ENCODE data around the gene MRPS12.

MRPS12 gene

GRCh38 chr19:38913958-38914357 lies 16.8 kb upstream of the MRPS12 start:
- Histone ChIP-seq H3K9me3 (ENCODE audit: control insufficient read depth, low read length) (no peaks in the 10 kb centered on the region), H3K27me3 (ENCODE audit: control insufficient read depth, insufficient read depth, low read length) (no peaks in the 10 kb centered on the region), H3K4me2 (ENCODE audit: low read length) (no peak overlapping the region), H2AFZ (no peak overlapping the region), H3K4me3 (ENCODE audit: low read depth, low read length) (no peak overlapping the region), H3K79me2 (no peaks in the 10 kb centered on the region), H3K4me1 (no peaks in the 10 kb centered on the region), H3K36me3 (ENCODE audit: control insufficient read depth, insufficient read depth, low read length) (no peaks in the 10 kb centered on the region), H3K27ac (no peak overlapping the region), H3K9ac (no peak overlapping the region)
- TF ChIP-seq CTCF (IDR thresholded peaks at IDR 0.05) = no peak

- no peak overlapping the region for H3K4me3 ChIP-seq (ENCODE audit: low read depth, low read length)
- no peaks in the 10 kb centered on the region for H3K36me3 ChIP-seq (ENCODE audit: control insufficient read depth, insufficient read depth, low read length)
- no peak overlapping the region for H3K9ac ChIP-seq
- no peaks in the 10 kb centered on the region for H3K27me3 ChIP-seq (ENCODE audit: control insufficient read depth, insufficient read depth, low read length)
- no peak overlapping the region for H2AFZ ChIP-seq
- H3K27ac ChIP-seq = no peak overlapping the region
- H3K79me2 ChIP-seq = no peaks in the 10 kb centered on the region
- no peak for TF ChIP-seq CTCF (IDR thresholded peaks at IDR 0.05)
- H3K9me3 ChIP-seq (ENCODE audit: control insufficient read depth, low read length) = no peaks in the 10 kb centered on the region
- no peaks in the 10 kb centered on the region for H3K4me1 ChIP-seq
- H3K4me2 ChIP-seq (ENCODE audit: low read length) = no peak overlapping the region
Measured at GRCh38 chr19:38915329-38916321, 15.1 kb upstream of the MRPS12 start.

GRCh38 chr19:38917516-38917915 lies 13.2 kb upstream of the MRPS12 start:
- Histone ChIP-seq H3K4me2 (ENCODE audit: low read length) (no peak overlapping the region), H3K4me3 (ENCODE audit: low read depth, low read length) (no peak overlapping the region), H3K36me3 (ENCODE audit: control insufficient read depth, insufficient read depth, low read length) (no peaks in the 10 kb centered on the region), H3K79me2 (no peaks in the 10 kb centered on the region), H3K27ac (no peak overlapping the region), H3K9ac (no peak overlapping the region), H3K9me3 (ENCODE audit: control insufficient read depth, low read length) (no peaks in the 10 kb centered on the region), H3K4me1 (no peaks in the 10 kb centered on the region), H3K27me3 (ENCODE audit: control insufficient read depth, insufficient read depth, low read length) (no peaks in the 10 kb centered on the region), H2AFZ (no peak overlapping the region)
- no peak for TF ChIP-seq CTCF (IDR thresholded peaks at IDR 0.05)

GRCh38 chr19:38917921-38918491 lies 12.7 kb upstream of the MRPS12 start:
- TF ChIP-seq CTCF (IDR thresholded peaks at IDR 0.05) = no peak
- Histone ChIP-seq H3K4me2 (ENCODE audit: low read length) (no peak overlapping the region), H3K9me3 (ENCODE audit: control insufficient read depth, low read length) (no peaks in the 10 kb centered on the region)

More at GRCh38 chr19:38917921-38918491, 12.7 kb upstream of the MRPS12 start:
- H3K4me3 ChIP-seq (ENCODE audit: low read depth, low read length) = no peak overlapping the region
- H3K79me2 ChIP-seq = no peaks in the 10 kb centered on the region
- H3K9ac ChIP-seq = no peak overlapping the region
- no peaks in the 10 kb centered on the region for H3K36me3 ChIP-seq (ENCODE audit: control insufficient read depth, insufficient read depth, low read length)
- no peaks in the 10 kb centered on the region for H3K27me3 ChIP-seq (ENCODE audit: control insufficient read depth, insufficient read depth, low read length)
- H3K4me1 ChIP-seq = no peaks in the 10 kb centered on the region
- H2AFZ ChIP-seq = no peak overlapping the region
- no peak overlapping the region for H3K27ac ChIP-seq

All from parathyroid adenoma (tissue), 2 donors.